ENCODE results near the gene TMEM174.
"Not testable (repeated sequence)": the region's sequence is repeated elsewhere in the genome, so short reads cannot be mapped to it uniquely, and the experiment has no call there.

The TMEM174 gene

GRCh38 chr5:73213566-73213998, 40.6 kb downstream of the TMEM174 start:
- H3K4me3 ChIP-seq (ENCODE audit: control insufficient read depth, low read depth, low read length): no peak overlapping the region
- peak; percentile 83 for DNase-seq (ENCODE audit: low read depth)
- no peak for TF ChIP-seq CTCF (conservative IDR thresholded peaks at IDR 0.05; ENCODE audit: control insufficient read depth, insufficient read depth, low read depth, low read length)

- TF ChIP-seq CTCF (conservative IDR thresholded peaks at IDR 0.05; ENCODE audit: control insufficient read depth, insufficient read depth, low read depth, low read length): no peak
- H3K4me3 ChIP-seq (ENCODE audit: control insufficient read depth, low read depth, low read length): no peak overlapping the region
- DNase-seq (ENCODE audit: low read depth): no peak
Observed at GRCh38 chr5:73214306-73214705, 41.3 kb downstream of the TMEM174 start.

GRCh38 chr5:73214996-73215395, 42.0 kb downstream of the TMEM174 start:
- no peak overlapping the region for H3K4me3 ChIP-seq (ENCODE audit: control insufficient read depth, low read depth, low read length)
- TF ChIP-seq CTCF (conservative IDR thresholded peaks at IDR 0.05; ENCODE audit: control insufficient read depth, insufficient read depth, low read depth, low read length): no peak
- DNase-seq (ENCODE audit: low read depth): no peak

DNA sequence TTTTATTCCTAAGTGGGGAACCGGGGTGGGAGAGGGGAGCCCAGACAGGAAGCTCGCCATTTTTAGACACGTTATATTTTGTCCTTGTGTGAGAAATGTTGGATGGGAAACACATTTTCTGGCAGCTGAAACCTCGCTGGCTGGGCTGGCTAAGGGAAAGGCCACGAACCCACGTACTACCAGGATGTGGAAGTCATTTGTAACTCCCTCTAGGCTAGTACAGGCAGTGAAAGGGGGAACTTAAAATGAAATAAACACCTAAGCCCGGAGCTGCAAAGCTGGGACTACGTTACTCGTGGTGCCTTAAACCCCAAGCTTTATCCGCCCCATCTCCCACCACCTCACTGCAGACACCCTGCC, 42.5 kb downstream of the TMEM174 start:
- H3K4me3 ChIP-seq (ENCODE audit: control insufficient read depth, low read depth, low read length): peak overlapping the region; percentile 27
- no peak for DNase-seq (ENCODE audit: low read depth)
- TF ChIP-seq CTCF (conservative IDR thresholded peaks at IDR 0.05; ENCODE audit: control insufficient read depth, insufficient read depth, low read depth, low read length): no peak

DNA sequence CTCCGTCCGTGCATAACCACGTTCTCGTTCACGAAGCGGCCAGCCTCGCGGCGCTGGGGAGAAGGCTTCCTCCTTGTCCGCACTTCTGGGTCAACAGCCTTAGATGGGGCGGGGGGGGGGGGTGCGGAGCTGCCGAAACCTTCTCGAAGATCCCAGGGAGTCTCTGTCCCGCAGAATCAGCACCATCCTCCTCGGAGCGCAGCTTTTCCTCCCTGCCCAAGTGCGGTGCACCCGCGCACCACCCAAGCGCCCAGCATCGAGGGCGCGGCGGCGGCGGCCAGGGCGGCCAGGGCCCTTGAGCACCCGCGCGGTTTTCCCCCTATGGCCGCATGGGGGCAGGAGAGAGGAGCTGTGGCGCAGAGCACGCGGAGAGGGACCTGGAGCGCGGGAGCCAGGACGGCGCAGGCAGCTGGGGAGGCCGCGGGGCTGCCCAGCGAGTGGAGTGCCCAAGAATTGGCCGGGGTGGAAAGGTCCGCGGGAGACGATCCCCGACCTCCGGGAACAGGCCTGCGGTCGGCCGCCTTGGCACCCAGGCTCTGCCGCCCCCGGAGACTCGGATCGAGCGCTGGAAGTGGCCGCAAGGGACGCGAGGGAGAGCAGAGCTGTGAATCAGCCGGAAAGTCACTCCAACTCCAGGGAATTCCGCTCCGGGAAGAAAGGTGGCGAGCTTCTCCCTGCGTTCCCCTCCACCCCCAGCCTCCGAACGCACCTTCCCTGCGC, 43.1 kb downstream of the TMEM174 start:
- peak overlapping the region; percentile 28 for H3K4me3 ChIP-seq (ENCODE audit: control insufficient read depth, low read depth, low read length)
- DNase-seq (ENCODE audit: low read depth): peak; percentile 59
- no peak for TF ChIP-seq CTCF (conservative IDR thresholded peaks at IDR 0.05; ENCODE audit: control insufficient read depth, insufficient read depth, low read depth, low read length)

- H3K4me3 ChIP-seq (ENCODE audit: control insufficient read depth, low read depth, low read length): no peak overlapping the region
- peak; percentile 50 for TF ChIP-seq CTCF (conservative IDR thresholded peaks at IDR 0.05; ENCODE audit: control insufficient read depth, insufficient read depth, low read depth, low read length)
- peak; percentile 57 for DNase-seq (ENCODE audit: low read depth)
Observed at GRCh38 chr5:73218552-73219171, 45.7 kb downstream of the TMEM174 start.

DNA sequence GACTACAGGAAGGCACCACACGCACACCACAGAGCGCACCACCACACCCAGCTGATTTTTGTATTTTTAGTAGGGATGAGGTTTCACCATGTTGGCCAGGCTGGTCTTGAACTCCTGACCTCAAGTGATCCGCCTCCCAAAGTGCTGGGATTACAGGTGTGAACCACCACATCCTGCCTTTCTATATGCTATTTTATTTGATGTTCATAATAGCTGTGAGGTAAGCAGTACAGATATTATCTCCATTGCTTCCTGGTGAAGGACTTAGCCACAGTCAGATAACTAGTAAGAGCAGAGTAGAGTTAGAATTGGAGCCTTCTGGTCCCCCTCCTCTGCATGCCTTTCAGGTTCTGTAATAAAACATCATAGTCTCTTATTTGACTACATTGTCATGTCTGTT, 46.3 kb downstream of the TMEM174 start:
- not testable (repeated sequence) for DNase-seq (ENCODE audit: low read depth); H3K4me3 ChIP-seq (ENCODE audit: control insufficient read depth, low read depth, low read length)
